ENCODE measurements around the gene SMAD3. TPM values are rescaled to one million over a fixed set of nuclear protein-coding genes. Genes with fewer than 3 reads are reported as not detected.

Gene SMAD3
- total RNA-seq, 2 donors from 2014 or later = 24.0 to 37.5 TPM

DNA sequence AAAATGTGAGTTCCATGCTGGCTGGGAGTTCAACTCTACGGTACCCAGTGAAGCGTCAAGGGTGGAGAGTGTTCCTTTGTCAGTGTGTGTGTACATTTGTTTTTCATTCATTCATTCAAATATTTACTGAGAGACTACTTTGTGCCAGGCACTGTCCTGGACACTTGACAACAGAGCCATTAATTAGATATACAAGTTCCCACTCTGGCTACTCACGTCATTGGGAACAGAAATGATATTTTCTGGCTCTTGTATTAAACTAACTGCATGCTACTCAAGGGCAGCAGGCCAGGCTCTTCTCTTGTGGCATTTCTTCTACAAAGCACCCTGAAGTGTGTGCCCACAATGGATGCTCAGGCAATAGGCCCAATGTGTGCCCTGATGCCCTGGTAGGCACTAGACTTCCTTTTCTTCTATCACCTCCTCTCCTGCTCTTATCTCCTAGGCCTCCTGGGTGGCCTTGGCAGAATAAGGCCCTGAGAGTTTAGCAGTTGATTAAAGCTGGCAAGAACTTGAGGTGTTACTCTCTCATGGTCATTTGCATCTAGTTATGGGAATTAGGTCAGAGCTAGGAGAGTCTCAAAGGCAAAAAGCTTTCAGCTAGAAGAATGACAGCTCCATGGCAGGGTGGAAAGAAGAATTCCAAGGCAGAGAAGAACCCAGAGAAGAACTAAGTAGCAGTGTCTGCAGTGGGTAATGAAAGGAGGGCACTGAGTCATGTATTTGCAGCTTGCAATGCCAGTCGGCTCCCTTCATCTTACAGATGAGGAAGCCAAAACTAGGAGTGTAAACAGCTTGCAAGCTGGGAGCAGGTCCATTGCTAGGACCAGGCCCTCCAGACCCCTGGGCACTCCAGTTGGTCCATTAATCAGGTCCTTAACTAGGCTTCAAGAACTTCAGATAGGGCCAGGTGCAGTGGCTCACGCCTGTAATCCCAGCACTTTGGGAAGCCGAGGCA lies 14.0 kb upstream of the SMAD3 start:
- intact Hi-C loops (cut with DNase I) = no loop called here
- ATAC-seq (peak; percentile 15 to 27), DNase-seq (no peak)

DNA sequence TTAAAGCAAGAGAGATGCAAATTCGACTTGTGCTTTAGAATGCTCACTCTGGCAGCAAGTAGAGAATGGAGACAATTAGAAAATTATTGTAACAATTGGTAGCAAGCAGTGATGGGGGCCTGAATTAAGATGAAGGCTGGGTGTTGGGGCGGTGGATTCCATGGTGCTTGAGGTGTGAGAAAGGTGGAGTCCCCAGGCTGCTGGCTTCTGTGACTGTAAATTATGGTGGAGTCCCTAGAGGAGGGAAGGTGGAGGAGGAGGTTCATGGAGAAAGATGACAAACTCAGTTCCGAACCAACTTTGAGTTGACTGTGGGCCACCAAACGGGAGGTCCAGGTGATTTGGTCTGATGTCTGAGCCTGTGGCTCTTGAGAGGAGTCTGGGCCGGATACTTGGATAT lies 10.7 kb upstream of the SMAD3 start:
- DNase-seq (no peak), ATAC-seq (no peak)
- intact Hi-C loops (cut with DNase I) = no loop called here

DNA sequence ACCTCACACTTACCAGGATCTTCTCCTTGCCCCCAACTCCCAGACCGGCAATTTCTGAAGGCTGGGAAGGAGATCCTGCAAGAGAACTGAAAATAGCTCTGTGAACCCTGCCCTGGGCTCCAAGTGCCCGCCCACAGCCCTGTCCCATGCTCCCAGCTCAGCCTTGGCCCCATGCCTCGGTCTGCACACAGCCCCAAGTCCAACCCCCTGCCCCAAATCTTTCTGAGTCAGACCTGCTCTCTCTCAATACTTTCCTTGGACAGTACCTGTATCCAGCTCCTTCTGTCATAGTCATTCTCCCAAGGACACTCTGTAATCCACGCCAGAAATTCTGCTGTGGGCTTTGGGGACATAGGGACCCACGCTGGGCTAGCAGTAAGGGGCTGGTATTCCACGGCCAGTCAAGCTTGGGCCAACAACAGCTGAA lies 6.3 kb upstream of the SMAD3 start:
- DNase-seq (peak; percentile 47), ATAC-seq (peak; percentile 74 to 89)
- intact Hi-C loops (cut with DNase I) = no loop called here

DNA sequence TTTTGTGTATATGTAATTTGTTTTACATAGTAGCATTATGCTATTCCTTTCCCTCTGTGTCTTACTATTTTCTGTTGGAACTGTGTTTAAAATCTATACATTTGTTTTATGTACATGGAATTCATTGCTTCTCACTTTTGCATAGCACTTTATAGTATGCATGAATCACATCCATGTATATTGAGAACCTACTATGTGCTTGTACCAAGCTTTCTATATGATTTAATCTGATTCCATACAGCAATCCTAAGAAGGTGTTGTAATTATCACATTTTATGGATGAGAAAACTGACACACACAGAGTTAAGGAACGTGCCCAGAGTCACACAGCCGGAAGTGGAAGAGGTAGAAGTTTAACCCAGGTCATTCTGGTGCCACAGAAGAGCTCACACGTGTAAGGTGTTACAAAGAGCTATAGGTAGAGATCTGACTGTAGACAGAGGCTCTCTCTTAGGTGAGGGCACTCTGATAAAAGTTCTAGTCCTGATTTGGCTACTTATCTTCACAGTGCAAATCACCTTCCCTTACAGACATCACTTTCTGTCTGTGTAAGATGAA lies 3.5 kb upstream of the SMAD3 start:
- ATAC-seq = no peak
- DNase-seq = no peak
- intact Hi-C loops (cut with DNase I) = loop anchor here in 1 of 2 donors (10.0 kb wide), 2 partner anchors 123 to 193 kb away; partner anchors contain the start of genes AAGAB and IQCH

- intact Hi-C loops (cut with DNase I) = loop anchor here in 1 of 2 donors (10.0 kb wide), 2 partner anchors 122 to 192 kb away; partner anchors contain the start of genes AAGAB and IQCH
- ATAC-seq (no peak), DNase-seq (no peak)
These were observed 2.9 kb upstream of the SMAD3 start for GRCh38 chr15:67062369-67062985.

DNA sequence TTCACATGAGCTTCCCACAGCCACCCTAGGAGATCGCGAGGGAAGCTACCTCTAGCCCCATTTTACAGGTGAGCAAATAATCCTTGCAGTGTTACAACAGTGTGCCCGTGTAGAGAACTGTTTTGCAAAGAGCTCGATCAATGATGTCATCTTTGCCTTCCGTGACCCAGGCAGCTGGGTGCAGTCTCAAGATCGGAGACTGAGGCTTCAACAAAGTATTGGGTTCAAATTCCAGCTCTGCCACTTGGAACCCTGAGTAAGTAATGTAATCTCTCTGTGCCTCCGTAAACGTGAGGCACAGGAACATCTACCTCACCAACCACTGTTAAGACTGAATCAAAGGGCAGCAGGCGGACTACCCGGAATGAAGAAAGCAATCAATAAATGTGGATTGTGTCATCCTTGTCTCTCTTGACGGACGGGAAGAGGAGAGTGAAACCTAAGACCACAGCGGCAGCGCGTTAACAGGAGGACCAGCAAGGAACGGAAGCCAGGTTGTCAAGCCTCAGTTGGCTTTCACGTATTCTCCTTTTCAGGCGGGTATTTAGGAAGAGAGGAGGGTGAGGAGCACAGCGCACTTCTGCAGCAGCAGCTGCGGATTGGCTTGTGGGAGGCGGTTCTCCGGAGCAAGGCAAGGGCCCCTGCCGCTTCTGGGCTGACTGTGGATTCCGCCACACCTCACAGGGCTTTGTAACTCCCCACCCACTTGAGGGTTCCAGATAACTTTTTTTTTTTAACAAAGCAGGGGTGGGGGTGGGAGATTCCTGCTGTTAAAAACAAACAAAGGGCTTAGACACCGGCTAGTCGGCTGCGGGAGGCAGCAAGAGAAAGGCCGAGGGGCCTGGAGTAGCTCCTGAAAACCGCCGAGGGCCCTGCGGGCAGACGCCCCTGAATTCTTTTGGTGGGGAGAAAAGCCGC lies 1.5 kb upstream of the SMAD3 start:
- DNase-seq (peak; percentile 53), ATAC-seq (peak in 1 of 2 donors; percentile 9)
- intact Hi-C loops (cut with DNase I) = loop anchor here in 1 of 2 donors (10.0 kb wide), 2 partner anchors 121 to 191 kb away; partner anchors contain the start of genes AAGAB and IQCH

GRCh38 chr15:67064607-67065530 lies 533 bp upstream of the SMAD3 start:
- peak in 1 of 2 donors; percentile 6 for ATAC-seq
- DNase-seq = no peak
- intact Hi-C loops (cut with DNase I) = loop anchor here (5.0 to 10.0 kb wide), 3 partner anchors 120 to 190 kb away; partner anchors contain the start of genes AAGAB (in 1 of the 2) and IQCH (in 1 of the 2)

DNA sequence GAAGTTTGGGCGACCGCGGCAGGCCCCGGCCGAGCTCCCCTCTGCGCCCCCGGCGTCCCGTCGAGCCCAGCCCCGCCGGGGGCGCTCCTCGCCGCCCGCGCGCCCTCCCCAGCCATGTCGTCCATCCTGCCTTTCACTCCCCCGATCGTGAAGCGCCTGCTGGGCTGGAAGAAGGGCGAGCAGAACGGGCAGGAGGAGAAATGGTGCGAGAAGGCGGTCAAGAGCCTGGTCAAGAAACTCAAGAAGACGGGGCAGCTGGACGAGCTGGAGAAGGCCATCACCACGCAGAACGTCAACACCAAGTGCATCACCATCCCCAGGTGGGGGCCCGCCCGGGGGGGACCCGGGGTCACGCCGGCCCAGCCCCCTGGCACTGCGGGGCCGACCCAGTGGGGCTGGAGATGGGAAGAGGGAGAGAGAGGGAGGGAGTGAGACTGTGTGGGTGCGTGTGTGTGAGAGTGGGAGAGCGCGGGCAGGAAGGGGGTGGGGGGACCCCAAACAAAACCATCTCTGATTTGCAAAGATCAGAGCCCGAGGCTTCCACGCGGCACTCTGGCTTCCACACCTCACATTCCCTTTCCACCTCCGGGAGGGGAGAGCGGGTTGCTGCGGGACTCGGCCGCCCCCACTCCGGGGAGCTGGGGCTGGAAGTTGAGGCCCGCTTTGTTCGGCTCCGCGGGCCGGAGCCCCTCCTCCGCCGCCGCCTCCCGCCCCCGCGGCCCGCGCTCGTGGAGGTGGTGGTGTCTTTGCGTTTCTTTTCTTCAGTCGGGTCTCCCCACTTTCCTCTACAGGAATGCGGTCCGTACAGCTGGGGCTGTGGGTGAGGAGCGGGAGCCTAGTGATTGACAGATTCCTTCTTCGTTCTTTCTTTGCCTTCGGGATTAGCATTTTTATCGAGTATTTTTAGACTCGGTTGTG lies 898 bp downstream of the SMAD3 start:
- ATAC-seq = peak; percentile 2 to 8
- intact Hi-C loops (cut with DNase I) = loop anchor here (5.0 to 10.0 kb wide), 3 partner anchors 119 to 189 kb away; partner anchors contain the start of genes AAGAB (in 1 of the 2) and IQCH (in 1 of the 2)
- DNase-seq = no peak

- DNase-seq (peak; percentile 44), ATAC-seq (peak in 1 of 2 donors; percentile 1)
- intact Hi-C loops (cut with DNase I) = loop anchor here (5.0 to 10.0 kb wide), 3 partner anchors 118 to 188 kb away; partner anchors contain the start of genes AAGAB (in 1 of the 2) and IQCH (in 1 of the 2)
These were observed 1.8 kb downstream of the SMAD3 start for GRCh38 chr15:67066959-67067853.

- DNase-seq = no peak
- ATAC-seq = no peak
- intact Hi-C loops (cut with DNase I) = loop anchor here (5.0 to 10.0 kb wide), 3 partner anchors 117 to 187 kb away; partner anchors contain the start of genes AAGAB (in 1 of the 2) and IQCH (in 1 of the 2)
These were observed 2.6 kb downstream of the SMAD3 start for GRCh38 chr15:67067930-67068551.

- intact Hi-C loops (cut with DNase I) = loop anchor here (5.0 to 10.0 kb wide), 3 partner anchors 116 to 186 kb away; partner anchors contain the start of genes AAGAB (in 1 of the 2) and IQCH (in 1 of the 2)
- ATAC-seq = no peak
- DNase-seq = no peak
These were observed 3.5 kb downstream of the SMAD3 start for GRCh38 chr15:67068710-67069400.

- intact Hi-C loops (cut with DNase I) = no loop called here
- no peak for DNase-seq
These were observed 4.7 kb downstream of the SMAD3 start for GRCh38 chr15:67070150-67070549.

DNA sequence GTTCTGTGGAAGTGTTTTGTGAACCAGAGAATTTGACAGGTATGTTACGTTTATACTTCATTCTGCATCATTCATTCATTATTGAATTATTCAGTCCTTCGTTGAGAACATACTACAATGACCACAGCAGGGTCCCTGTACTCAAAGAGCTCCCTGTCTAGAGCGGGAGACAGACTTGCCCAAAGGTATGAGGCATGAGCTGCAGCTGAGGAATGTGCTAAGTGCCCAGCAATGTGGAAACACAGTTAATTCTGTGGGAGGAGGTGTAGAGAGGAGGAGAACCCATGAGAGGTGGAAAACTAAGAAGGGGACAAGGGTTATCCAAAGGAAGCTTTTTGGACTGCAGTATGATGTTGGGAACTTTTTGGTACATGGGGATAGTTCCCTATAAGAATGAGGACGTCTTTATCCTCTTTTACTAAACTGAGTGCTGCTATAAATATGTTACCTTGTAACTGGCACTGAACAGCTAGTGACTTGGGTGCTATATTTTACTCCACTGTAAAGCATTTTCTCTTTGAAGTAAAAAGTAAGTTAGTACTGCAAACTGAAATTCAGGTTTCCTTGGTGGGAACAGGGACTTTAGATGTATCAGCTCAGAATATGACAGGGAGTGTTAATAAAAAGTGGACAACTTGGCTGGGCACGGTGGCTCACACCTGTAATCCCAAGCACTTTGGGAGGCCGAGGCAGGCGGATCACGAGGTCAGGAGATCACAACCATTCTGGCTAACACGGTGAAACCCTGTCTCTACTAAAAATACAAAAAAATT lies 5.7 kb downstream of the SMAD3 start:
- intact Hi-C loops (cut with DNase I) = no loop called here
- ATAC-seq (no peak), DNase-seq (no peak)

More at GRCh38 chr15:67070150-67070549, 4.7 kb downstream of the SMAD3 start:
- ATAC-seq = no peak
